Duodenal mucosa (tissue), 2 donors: ENCODE results near the gene NHLRC4.

Source experiments
- H3K27ac ChIP-seq: one replicate; pipeline ENCODE4 v1.7.0; 2013; ENCODE audit warnings: low read depth, low read length
- H3K27me3 ChIP-seq, 2 donors: one replicate each; pipeline ENCODE4 v1.7.0; 2013; ENCODE audit warnings: low read length in 2 of 2, control low read depth in 1 of 2; ENCODE audit not compliant: insufficient read depth in 2 of 2, control insufficient read depth in 1 of 2
- H3K36me3 ChIP-seq, 2 donors: one replicate each; pipeline ENCODE4 v1.7.0; 2013; ENCODE audit warnings: low read length in 2 of 2, control low read depth in 1 of 2; ENCODE audit not compliant: insufficient read depth in 2 of 2, control insufficient read depth in 1 of 2
- H3K4me1 ChIP-seq, 2 donors: one replicate each; pipeline ENCODE4 v1.7.0; 2013; ENCODE audit warnings: low read length in 2 of 2, control low read depth in 1 of 2; ENCODE audit not compliant: insufficient read depth in 2 of 2, control insufficient read depth in 1 of 2
- H3K4me3 ChIP-seq, 2 donors: one replicate each; pipeline ENCODE4 v1.7.0; 2013; ENCODE audit warnings: low read length in 2 of 2, low read depth in 1 of 2
- H3K9ac ChIP-seq, 2 donors: one replicate each; pipeline ENCODE4 v1.7.0; 2013; ENCODE audit warnings: low read length in 2 of 2, low read depth in 1 of 2
- H3K9me3 ChIP-seq, 2 donors: one replicate each; pipeline ENCODE4 v1.7.0; 2013; ENCODE audit warnings: low read length in 2 of 2, control low read depth in 1 of 2; ENCODE audit not compliant: control insufficient read depth in 1 of 2

Gene NHLRC4

DNA sequence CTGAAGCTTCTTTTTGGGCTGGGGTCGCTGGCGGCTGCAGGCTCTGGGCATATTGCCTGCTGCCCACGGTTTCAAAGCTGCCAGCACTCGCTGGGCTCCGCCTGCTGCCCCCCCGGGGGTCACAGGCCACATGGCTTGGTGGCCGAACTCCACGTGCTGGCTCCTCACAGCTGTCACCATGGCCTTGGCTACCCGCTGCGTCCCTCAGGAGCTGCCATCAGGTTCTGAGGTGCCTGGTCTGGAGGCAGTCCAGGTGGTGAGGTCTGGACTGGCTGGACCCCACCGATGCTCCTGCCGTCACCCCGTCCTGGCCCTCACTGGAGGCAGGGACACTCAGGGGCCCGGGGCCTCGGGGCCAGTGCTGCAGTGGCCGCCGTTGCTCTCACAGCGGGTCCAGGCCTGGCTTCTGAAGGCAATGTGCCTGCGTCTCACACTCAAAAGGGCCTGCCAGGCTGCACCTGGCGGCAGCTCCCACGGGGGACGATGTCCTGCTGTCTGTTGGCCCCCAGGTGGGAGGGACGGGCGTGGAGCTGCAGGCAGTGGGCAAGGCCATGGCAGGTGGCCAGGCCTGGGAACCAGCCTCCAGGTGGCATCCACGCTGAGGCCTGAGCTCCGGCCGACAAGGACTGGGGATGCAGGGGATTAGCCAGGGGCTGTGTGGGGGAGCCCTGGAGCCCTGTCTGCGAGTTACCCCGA is 26.0 kb upstream of the NHLRC4 start:
- Histone ChIP-seq H3K27me3 (no peaks in the 10 kb centered on the region), H3K9me3 (no peaks in the 10 kb centered on the region), H3K36me3 (peaks cover 8 to 39% of the 10 kb centered on the region in 2 donors), H3K27ac (no peak overlapping the region), H3K4me3 (no peak overlapping the region), H3K4me1 (peaks cover 0 to 6% of the 10 kb centered on the region in 2 donors), H3K9ac (no peak overlapping the region)

DNA sequence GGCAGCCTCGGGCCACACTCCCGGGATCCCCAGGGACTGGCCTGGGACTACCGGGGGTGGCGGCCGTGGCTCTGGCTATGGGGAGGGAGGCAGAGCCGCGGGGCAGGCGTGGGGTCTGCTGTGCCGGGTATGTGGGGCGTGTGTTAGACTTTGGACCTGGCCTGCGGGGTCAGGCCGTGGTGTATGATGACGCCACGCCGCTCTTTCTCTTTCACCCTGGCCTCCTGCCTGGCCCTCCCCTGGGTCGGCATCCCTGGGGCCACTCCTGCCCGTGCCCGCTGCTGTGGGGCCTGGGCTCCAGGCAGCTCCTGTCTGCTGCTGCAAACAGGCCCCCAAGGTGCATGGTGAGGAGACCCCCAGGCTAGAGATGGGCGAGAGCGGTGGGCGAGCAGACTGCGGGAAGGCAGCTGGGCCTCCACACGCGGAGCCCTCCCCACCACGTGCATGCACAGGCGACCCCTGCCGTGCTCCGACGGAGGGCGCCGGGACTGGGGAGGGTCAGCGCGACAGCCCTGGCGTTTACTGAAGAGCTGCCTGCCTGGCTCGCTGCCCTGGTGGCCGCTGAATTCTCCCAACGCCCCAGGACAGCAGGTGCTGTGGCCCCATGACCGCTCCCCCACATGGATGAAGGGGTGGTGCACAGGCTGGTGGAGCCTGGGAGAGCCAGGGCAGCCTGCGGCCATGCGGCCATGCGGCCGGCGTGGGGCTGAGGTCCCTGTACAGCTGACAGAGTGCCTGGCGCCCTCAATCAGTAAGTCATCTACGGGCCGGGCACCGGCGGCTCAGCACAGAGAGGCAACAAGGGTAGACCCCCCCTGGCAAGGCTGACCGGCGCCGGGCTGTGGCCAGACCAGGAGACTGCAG is 23.3 kb upstream of the NHLRC4 start:
- Histone ChIP-seq H3K9ac (no peak overlapping the region), H3K4me3 (no peak overlapping the region), H3K4me1 (peaks cover 0 to 6% of the 10 kb centered on the region in 2 donors), H3K27me3 (no peaks in the 10 kb centered on the region), H3K9me3 (no peaks in the 10 kb centered on the region), H3K27ac (no peak overlapping the region), H3K36me3 (peaks cover under 1 to 30% of the 10 kb centered on the region in 2 donors)

DNA sequence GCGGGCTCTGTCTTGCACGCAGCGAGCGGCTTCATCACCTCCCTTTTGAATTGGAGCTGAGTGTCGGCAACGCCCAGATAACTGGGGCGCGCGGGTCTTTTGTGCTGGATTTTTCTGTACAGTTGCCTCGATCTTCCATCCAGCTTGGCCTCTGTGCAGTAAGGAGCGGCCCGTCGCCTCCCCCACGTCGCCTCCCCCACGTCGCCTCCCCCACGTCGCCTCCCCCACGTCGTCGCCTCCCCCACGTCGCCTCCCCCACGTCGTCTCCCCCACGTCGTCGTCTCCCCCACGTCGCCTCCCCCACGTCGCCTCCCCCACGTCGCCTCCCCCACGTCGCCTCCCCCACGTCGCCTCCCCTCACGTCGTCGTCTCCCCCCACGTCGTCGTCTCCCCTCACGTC is 22.3 kb upstream of the NHLRC4 start:
- H3K9ac ChIP-seq, result no peak overlapping the region
- no peak overlapping the region for H3K27ac ChIP-seq
- H3K4me1 ChIP-seq, result peaks cover 0 to 6% of the 10 kb centered on the region in 2 donors
- no peak overlapping the region for H3K4me3 ChIP-seq
- peaks cover 4 to 35% of the 10 kb centered on the region in 2 donors for H3K36me3 ChIP-seq
- no peaks in the 10 kb centered on the region for H3K27me3 ChIP-seq
- H3K9me3 ChIP-seq, result no peaks in the 10 kb centered on the region

DNA sequence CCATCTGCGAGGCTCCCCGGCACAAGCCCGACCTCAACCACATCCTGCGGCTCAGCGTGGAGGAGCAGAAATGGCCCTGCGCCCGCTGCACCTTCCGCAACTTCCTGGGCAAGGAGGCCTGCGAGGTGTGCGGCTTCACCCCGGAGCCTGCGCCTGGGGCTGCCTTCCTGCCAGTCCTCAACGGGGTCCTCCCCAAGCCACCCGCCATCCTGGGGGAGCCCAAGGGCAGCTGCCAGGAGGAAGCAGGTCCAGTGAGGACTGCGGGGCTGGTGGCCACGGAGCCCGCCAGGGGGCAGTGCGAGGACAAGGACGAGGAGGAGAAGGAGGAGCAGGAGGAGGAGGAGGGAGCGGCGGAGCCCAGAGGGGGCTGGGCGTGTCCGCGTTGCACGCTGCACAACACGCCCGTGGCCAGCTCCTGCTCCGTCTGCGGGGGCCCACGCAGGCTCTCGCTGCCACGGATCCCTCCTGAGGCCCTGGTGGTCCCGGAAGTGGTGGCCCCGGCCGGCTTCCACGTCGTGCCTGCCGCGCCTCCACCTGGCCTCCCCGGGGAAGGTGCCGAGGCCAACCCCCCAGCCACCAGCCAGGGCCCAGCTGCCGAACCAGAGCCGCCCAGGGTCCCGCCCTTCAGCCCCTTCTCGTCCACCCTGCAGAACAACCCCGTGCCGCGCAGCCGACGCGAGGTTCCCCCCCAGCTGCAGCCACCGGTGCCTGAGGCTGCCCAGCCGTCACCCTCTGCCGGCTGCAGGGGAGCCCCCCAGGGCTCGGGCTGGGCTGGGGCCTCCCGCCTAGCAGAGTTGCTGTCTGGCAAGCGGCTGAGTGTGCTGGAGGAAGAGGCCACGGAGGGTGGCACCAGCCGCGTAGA is 19.7 kb upstream of the NHLRC4 start:
- Histone ChIP-seq H3K27me3 (no peaks in the 10 kb centered on the region), H3K4me1 (peaks cover 0 to 6% of the 10 kb centered on the region in 2 donors), H3K36me3 (peaks cover 8 to 40% of the 10 kb centered on the region in 2 donors), H3K4me3 (no peak overlapping the region), H3K27ac (no peak overlapping the region), H3K9ac (no peak overlapping the region), H3K9me3 (no peaks in the 10 kb centered on the region)

DNA sequence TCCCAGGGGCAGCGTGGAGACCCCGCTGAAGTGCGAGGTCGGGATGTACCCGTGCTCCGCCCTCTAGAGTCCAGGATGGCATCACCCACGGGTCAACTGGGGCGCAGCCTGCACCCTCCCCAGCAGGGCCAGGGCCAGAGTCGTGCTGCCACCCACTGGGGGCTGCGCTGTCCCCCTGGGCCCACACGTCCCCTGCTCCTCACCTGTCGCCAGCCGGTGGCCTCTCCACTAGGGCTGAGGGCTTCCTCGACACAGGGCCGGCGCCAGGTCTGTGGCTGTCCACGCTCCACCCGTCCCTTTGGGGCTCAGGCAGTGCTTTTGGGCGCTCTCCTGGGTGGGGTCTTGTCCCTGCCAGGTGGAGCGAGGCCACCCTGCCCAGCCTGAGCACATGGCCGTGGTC is 18.2 kb upstream of the NHLRC4 start:
- Histone ChIP-seq H3K36me3 (peaks cover 8 to 43% of the 10 kb centered on the region in 2 donors), H3K27ac (no peak overlapping the region), H3K4me3 (no peak overlapping the region), H3K4me1 (peaks cover 0 to 2% of the 10 kb centered on the region in 2 donors), H3K27me3 (no peaks in the 10 kb centered on the region), H3K9ac (no peak overlapping the region), H3K9me3 (no peaks in the 10 kb centered on the region)

DNA sequence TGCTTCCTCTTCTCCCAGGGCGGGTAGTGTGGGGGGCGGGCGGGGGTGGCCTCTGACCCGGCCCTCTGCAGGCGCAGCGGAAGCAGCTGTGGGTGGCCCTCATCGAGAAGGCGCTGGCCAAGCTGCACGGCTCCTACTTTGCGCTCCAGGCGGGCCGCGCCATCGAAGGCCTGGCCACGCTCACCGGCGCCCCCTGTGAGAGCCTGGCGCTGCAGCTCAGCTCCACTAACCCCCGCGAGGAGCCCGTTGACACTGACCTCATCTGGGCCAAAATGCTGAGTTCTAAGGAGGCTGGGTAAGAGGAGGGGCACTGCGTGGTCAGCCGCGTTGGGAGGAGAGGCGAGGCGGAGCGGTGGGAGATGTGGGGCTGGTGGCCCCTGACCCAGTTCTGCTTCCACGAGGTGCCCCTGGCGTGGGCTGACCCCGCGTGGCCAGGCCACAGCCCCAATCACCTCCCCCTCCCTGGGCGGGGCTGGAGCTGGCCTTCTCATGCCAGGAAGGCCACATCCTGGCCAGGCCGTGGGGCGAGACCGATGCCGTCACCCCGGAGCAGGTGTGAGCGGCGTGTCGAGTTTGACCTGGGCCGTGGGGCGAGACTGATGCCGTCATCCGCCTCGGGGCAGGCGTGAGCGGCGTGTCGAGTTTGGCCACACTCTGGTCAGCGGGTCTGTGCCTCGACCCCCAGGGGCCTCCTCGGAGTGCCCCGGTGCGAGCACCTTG is 17.1 kb upstream of the NHLRC4 start:
- H3K9me3 ChIP-seq, result no peaks in the 10 kb centered on the region
- no peak overlapping the region for H3K27ac ChIP-seq
- H3K4me1 ChIP-seq, result no peaks in the 10 kb centered on the region
- no peaks in the 10 kb centered on the region for H3K27me3 ChIP-seq
- H3K36me3 ChIP-seq, result peaks cover 8 to 47% of the 10 kb centered on the region in 2 donors
- no peak overlapping the region for H3K9ac ChIP-seq
- H3K4me3 ChIP-seq, result no peak overlapping the region

DNA sequence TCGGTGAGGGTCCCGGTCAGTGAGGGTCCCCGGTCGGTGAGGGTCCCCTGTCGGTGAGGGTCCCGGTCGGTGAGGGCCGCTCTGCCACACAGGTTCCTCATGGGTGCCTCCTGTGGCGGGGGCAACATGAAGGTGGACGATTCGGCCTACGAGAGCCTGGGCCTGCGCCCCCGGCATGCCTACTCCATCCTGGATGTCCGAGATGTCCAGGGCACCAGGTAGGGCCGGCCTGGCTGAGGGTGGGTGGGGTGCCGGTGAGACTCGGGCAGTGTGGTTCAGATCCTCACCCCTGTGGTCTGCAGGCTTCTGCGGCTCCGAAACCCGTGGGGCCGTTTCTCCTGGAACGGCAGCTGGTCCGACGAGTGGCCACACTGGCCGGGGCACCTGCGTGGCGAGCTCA is 15.6 kb upstream of the NHLRC4 start:
- no peaks in the 10 kb centered on the region for H3K4me1 ChIP-seq
- no peak overlapping the region for H3K4me3 ChIP-seq
- no peaks in the 10 kb centered on the region for H3K27me3 ChIP-seq
- no peak overlapping the region for H3K27ac ChIP-seq
- H3K36me3 ChIP-seq, result peaks cover 8 to 47% of the 10 kb centered on the region in 2 donors
- H3K9ac ChIP-seq, result no peak overlapping the region
- no peaks in the 10 kb centered on the region for H3K9me3 ChIP-seq

DNA sequence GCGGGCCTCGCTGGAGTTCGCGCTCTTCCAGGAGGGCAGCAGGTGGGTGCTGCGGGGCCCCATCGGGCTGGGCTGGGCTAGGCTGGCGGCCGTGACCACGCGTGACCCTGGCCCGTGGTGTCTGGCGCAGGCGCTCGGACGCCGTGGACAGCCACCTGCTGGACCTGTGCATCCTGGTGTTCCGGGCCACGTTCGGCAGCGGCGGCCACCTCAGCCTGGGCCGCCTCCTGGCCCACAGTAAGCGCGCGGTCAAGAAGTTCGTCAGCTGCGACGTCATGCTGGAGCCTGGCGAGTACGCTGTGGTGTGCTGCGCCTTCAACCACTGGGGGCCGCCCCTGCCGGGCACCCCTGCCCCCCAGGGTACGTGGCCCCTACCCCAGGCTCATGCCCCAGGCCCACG is 14.6 kb upstream of the NHLRC4 start:
- H3K27ac ChIP-seq, result no peak overlapping the region
- H3K4me1 ChIP-seq, result no peaks in the 10 kb centered on the region
- H3K4me3 ChIP-seq, result no peak overlapping the region
- no peaks in the 10 kb centered on the region for H3K27me3 ChIP-seq
- no peaks in the 10 kb centered on the region for H3K9me3 ChIP-seq
- H3K36me3 ChIP-seq, result peaks cover 8 to 43% of the 10 kb centered on the region in 2 donors
- H3K9ac ChIP-seq, result no peak overlapping the region

DNA sequence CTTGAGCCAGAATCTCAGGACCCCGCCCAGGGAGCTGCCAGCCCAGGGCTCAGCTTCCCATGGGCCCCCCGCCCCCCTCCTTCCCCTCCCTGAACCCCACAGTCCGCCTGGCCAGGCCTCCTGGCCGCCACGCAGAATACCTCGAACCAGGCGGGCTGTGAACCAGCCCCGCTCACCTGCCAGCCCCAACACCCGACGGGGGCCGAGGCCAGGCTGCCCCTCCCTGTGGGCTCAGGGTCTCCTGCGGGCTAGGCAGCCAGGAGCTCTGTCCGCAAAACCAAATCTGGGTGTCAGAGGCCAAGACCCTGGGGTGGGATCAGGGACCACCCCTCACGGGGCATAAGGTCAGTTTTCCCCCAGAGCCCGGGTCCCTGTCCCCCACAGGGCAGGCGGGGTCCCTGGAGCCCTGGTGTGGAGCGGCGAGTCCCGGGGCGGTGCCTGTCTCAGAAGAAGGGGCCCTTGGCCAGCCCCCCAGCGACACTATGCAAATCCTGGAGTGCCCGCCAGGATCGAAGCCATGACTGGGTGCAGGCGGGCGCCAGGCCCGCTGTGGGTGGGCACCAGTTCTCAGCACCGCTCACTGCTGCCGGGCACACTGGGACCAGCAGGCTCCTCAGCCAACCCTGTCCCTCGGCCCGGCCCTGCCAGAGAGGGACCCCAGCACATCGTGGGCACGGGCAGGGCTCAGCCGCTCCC is 13.1 kb upstream of the NHLRC4 start:
- Histone ChIP-seq H3K4me1 (no peaks in the 10 kb centered on the region), H3K36me3 (peaks cover 5 to 30% of the 10 kb centered on the region in 2 donors), H3K9me3 (no peaks in the 10 kb centered on the region), H3K27ac (no peak overlapping the region), H3K9ac (no peak overlapping the region), H3K4me3 (no peak overlapping the region), H3K27me3 (peaks cover 0 to 12% of the 10 kb centered on the region in 2 donors)
